IMR-90 (cell line): ENCODE results near the gene HMGCR. TPM values are rescaled to one million over a fixed set of nuclear protein-coding genes. Genes with fewer than 3 reads are reported as not detected.

Experiments used
- ATAC-seq: fragments of 200-7000 bp; cut with Tn5 transposase; 2 replicates; pipeline ENCODE4 v1.9.1; 2020; ENCODE audit warnings: low read depth, mild to moderate bottlenecking, moderate library complexity
- BruUV-seq: library from RNA; stranded (reverse); fragments of 400-500 nt; replicated peaks from 2 replicates; lab custom pipeline; 2021; lab: Mats Ljungman, UMichigan
- CTCF ChIA-PET: fragments of 300-600 bp; formaldehyde crosslinking; extraction: SDS; loops from one replicate; lab custom pipeline; 2021; ENCODE audit warnings: antibody characterized with exemption; lab: Yijun Ruan, JAX
- POLR2A ChIA-PET: fragments of 300-600 bp; sonication (Branson Sonifier 250); formaldehyde crosslinking; loops from one replicate; lab custom pipeline; 2022; ENCODE audit warnings: antibody characterized with exemption; ENCODE audit not compliant: unreplicated experiment; lab: Charles Lee
- DNase-seq: peaks from one replicate; pipeline ENCODE4 v3.0.0; 2013
- H2AFZ ChIP-seq: replicated peaks from 2 replicates; pipeline ENCODE3; 2013; ENCODE audit warnings: low read length, mild to moderate bottlenecking; ENCODE audit not compliant: poor library complexity
- H2AK5ac ChIP-seq: 2 replicates; pipeline ENCODE4 v1.6.1; 2013; ENCODE audit warnings: low read depth, low read length, inconsistent platforms
- H2AK9ac ChIP-seq: replicated peaks from 2 replicates; pipeline ENCODE3; 2013; ENCODE audit warnings: mild to moderate bottlenecking, low read depth, low read length, moderate library complexity; ENCODE audit not compliant: poor library complexity
- H2BK120ac ChIP-seq: 2 replicates; pipeline ENCODE4 v1.6.1; 2013; ENCODE audit warnings: low read depth, low read length, inconsistent platforms
- H2BK15ac ChIP-seq: 3 replicates; pipeline ENCODE4 v1.6.1; 2013; ENCODE audit warnings: low read depth, low read length, inconsistent platforms
- H2BK20ac ChIP-seq: 2 replicates; pipeline ENCODE4 v1.6.1; 2013; ENCODE audit warnings: low read depth, mild to moderate bottlenecking, inconsistent platforms, low read length, moderate library complexity
- H2BK5ac ChIP-seq: 2 replicates; pipeline ENCODE4 v1.6.1; 2013; ENCODE audit warnings: mild to moderate bottlenecking, low read depth, low read length, inconsistent platforms; ENCODE audit not compliant: poor library complexity, severe bottlenecking
- H3K14ac ChIP-seq: replicated peaks from 2 replicates; pipeline ENCODE4 v1.6.1; 2013; ENCODE audit warnings: low read depth, low read length, inconsistent platforms
- H3K18ac ChIP-seq: 2 replicates; pipeline ENCODE4 v1.6.1; 2013; ENCODE audit warnings: low read depth, low read length, control low read depth
- H3K23ac ChIP-seq: 2 replicates; pipeline ENCODE4 v1.6.1; 2013; ENCODE audit warnings: low read depth, low read length, inconsistent platforms
- H3K27ac ChIP-seq: 2 replicates; pipeline ENCODE4 v1.5.1; 2013; ENCODE audit warnings: mild to moderate bottlenecking, control low read depth, low read length; ENCODE audit not compliant: insufficient read depth
- H3K27me3 ChIP-seq: 2 replicates; pipeline ENCODE4 v1.6.1; 2013; ENCODE audit warnings: low read length; ENCODE audit not compliant: control insufficient read depth, insufficient read depth
- H3K36me3 ChIP-seq: 2 replicates; pipeline ENCODE4 v1.6.1; 2013; ENCODE audit warnings: low read length, mixed read lengths; ENCODE audit not compliant: control insufficient read depth, insufficient read depth
- H3K4ac ChIP-seq: 2 replicates; pipeline ENCODE4 v1.6.1; 2013; ENCODE audit warnings: low read depth, low read length, inconsistent platforms
- H3K4me1 ChIP-seq: 2 replicates; pipeline ENCODE4 v1.6.1; 2013; ENCODE audit warnings: low read length, mixed read lengths; ENCODE audit not compliant: control insufficient read depth, insufficient read depth
- H3K4me2 ChIP-seq: 2 replicates; pipeline ENCODE4 v1.6.1; 2013; ENCODE audit warnings: low read depth, mild to moderate bottlenecking, control low read depth, low read length, moderate library complexity
- H3K4me3 ChIP-seq: 2 replicates; pipeline ENCODE4 v1.5.1; 2013; ENCODE audit warnings: low read depth, mild to moderate bottlenecking, control low read depth, low read length, moderate library complexity; ENCODE audit not compliant: insufficient read depth
- H3K56ac ChIP-seq: 2 replicates; pipeline ENCODE4 v1.6.1; 2013; ENCODE audit warnings: low read length, inconsistent platforms; ENCODE audit not compliant: insufficient read depth; ENCODE audit errors: extremely low read depth
- H3K79me1 ChIP-seq, 2 experiments: 2 replicates each; pipeline ENCODE4 v1.6.1; 2013; ENCODE audit warnings: low read length in 2 of 2, inconsistent platforms in 1 of 2, low read depth in 1 of 2
- H3K9ac ChIP-seq: 2 replicates; pipeline ENCODE4 v1.6.1; 2013; ENCODE audit warnings: low read depth, low read length, control low read depth
- H3K9me1 ChIP-seq: 2 replicates; pipeline ENCODE4 v1.6.1; 2013; ENCODE audit warnings: low read length, inconsistent platforms; ENCODE audit not compliant: insufficient read depth
- H3K9me3 ChIP-seq: 2 replicates; pipeline ENCODE4 v1.6.1; 2013; ENCODE audit warnings: low read length; ENCODE audit not compliant: control insufficient read depth, insufficient read depth
- H4K20me1 ChIP-seq: 2 replicates; pipeline ENCODE4 v1.6.1; 2013; ENCODE audit warnings: low read length, inconsistent platforms; ENCODE audit not compliant: insufficient read depth
- H4K5ac ChIP-seq: 2 replicates; pipeline ENCODE4 v1.6.1; 2013; ENCODE audit warnings: mild to moderate bottlenecking, low read depth, low read length, control low read depth
- H4K8ac ChIP-seq, 2 experiments: 2 replicates each; pipeline ENCODE4 v1.6.1; 2013; ENCODE audit warnings: low read depth in 2 of 2, low read length in 2 of 2, control low read depth in 1 of 2, inconsistent platforms in 1 of 2
- H4K91ac ChIP-seq: 2 replicates; pipeline ENCODE4 v1.6.1; 2013; ENCODE audit warnings: low read depth, low read length, inconsistent platforms; ENCODE audit not compliant: insufficient read depth
- BHLHE40 ChIP-seq: fragments of 150-350 bp; IDR thresholded peaks from 2 replicates; pipeline ENCODE4 v1.6.1; 2016; ENCODE audit warnings: mild to moderate bottlenecking, low read depth, low read length
- CEBPB ChIP-seq: IDR thresholded peaks from 2 replicates; pipeline ENCODE4 v1.6.1; 2012; ENCODE audit warnings: low read depth, low read length, improper control_type of control experiment
- MAZ ChIP-seq: IDR thresholded peaks from 2 replicates; pipeline ENCODE4 v1.6.1; 2012; ENCODE audit warnings: low read depth, mild to moderate bottlenecking, low read length, improper control_type of control experiment, moderate library complexity, borderline replicate concordance
- MXI1 ChIP-seq: IDR thresholded peaks from 2 replicates; pipeline ENCODE4 v1.6.1; 2012; ENCODE audit warnings: low read depth, mild to moderate bottlenecking, low read length, moderate library complexity, borderline replicate concordance
- POLR2A ChIP-seq: IDR thresholded peaks from 2 replicates; pipeline ENCODE4 v1.6.1; 2012; ENCODE audit warnings: mild to moderate bottlenecking, low read depth, low read length
- RAD21 ChIP-seq: IDR thresholded peaks from 2 replicates; pipeline ENCODE4 v1.6.1; 2012; ENCODE audit warnings: low read length, improper control_type of control experiment
- RCOR1 ChIP-seq: IDR thresholded peaks from 2 replicates; pipeline ENCODE4 v1.6.1; 2012; ENCODE audit warnings: mild to moderate bottlenecking, low read length, improper control_type of control experiment; ENCODE audit not compliant: insufficient replicate concordance
- RFX5 ChIP-seq: IDR thresholded peaks from 2 replicates; pipeline ENCODE4 v1.8.0; 2012; ENCODE audit warnings: low read depth, mild to moderate bottlenecking, low read length, moderate library complexity
- SMC3 ChIP-seq: fragments of 150-350 bp; IDR thresholded peaks from 2 replicates; pipeline ENCODE4 v1.6.1; 2016; ENCODE audit warnings: low read depth, mild to moderate bottlenecking, antibody characterized with exemption, low read length, moderate library complexity
- USF2 ChIP-seq: fragments of 150-350 bp; IDR thresholded peaks from 2 replicates; pipeline ENCODE4 v1.6.1; 2017; ENCODE audit warnings: mild to moderate bottlenecking, antibody characterized with exemption, low read length, low read depth
- WGBS, 2 experiments: methylation state at CpG; one replicate each; pipeline versions ENCODE4 v1.1.5 to v1.1.7; 2013; ENCODE audit warnings: missing lambda C conversion rate in 2 of 2; ENCODE audit not compliant: insufficient read length in 1 of 2; ENCODE audit errors: extremely low coverage in 2 of 2; 5-methylcytosine and 5-hydroxymethylcytosine counted together
- dilution Hi-C: fragments of 300-500 bp; cut with HindIII; formaldehyde crosslinking; loops from one replicate; pipeline ENCODE4 v1.14.3; 2018; ENCODE audit warnings: low sequenced_read_pairs; ENCODE audit not compliant: unreplicated experiment
- in situ Hi-C: fragments of 300-500 bp; cut with MboI; formaldehyde crosslinking; loops from 3 replicates; pipeline ENCODE4 v1.14.3; 2019; ENCODE audit warnings: low sequenced_read_pairs, inconsistent platforms, mixed read lengths
- intact Hi-C: fragments of 100-400 bp; cut with micrococcal nuclease; formaldehyde crosslinking; loops from 2 replicates; pipeline ENCODE4 v1.10.0; 2022
- polyA plus RNA-seq, 3 experiments: library from polyadenylated mRNA; depleted of rRNA; stranded (reverse); fragments of >200 nt; gene quantifications; 2 replicates each; pipeline ENCODE4 v1.2.3, GENCODE V29; 2012; ENCODE audit warnings: low replicate concordance in 1 of 3
- total RNA-seq: library from RNA; depleted of rRNA; stranded (reverse); fragments of >200 nt; gene quantifications from 2 replicates; pipeline ENCODE4 v1.2.3, GENCODE V29; 2012
- TF ChIP-seq, protein P1 (sequence below): fragments of 150-350 bp; IDR thresholded peaks from 2 replicates; pipeline ENCODE4 v1.6.1; 2016; ENCODE audit warnings: low read depth, mild to moderate bottlenecking, low read length, moderate library complexity, borderline replicate concordance

Gene HMGCR
- total and polyA plus RNA-seq, 2 of the 4 experiments (the other 2 are of a cell fraction): 23.3 to 48.6 TPM

GRCh38 chr5:75368391-75368790 lies 31.4 kb downstream of the HMGCR start:
- Histone ChIP-seq H3K23ac (no peak overlapping the region), H4K91ac (no peak overlapping the region), H3K18ac (no peak overlapping the region), H3K4ac (no peak overlapping the region), H4K5ac (no peak overlapping the region), H4K8ac (no peak overlapping the region), H3K9me1 (no peaks in the 10 kb centered on the region; the same call in 1 of the 2 replicates), H3K4me3 (no peak overlapping the region), H3K4me1 (peaks cover 5% of the 10 kb centered on the region), H3K4me2 (peak overlapping the region; percentile 55), H3K27me3 (no peaks in the 10 kb centered on the region), H3K36me3 (peaks cover 1% of the 10 kb centered on the region; the same call in 1 of the 2 replicates), H2BK5ac (peak overlapping the region; percentile 40), H3K9me3 (no peaks in the 10 kb centered on the region), H2BK15ac (no peak overlapping the region), H3K79me1 (no peaks in the 10 kb centered on the region), H2BK20ac (no peak overlapping the region), H3K9ac (no peak overlapping the region), H3K56ac (no peak overlapping the region), H4K20me1 (no peaks in the 10 kb centered on the region), H3K14ac (no peak overlapping the region), H2AFZ (no peak overlapping the region), H2BK120ac (no peak overlapping the region), H2AK5ac (no peak overlapping the region), H3K27ac (no peak overlapping the region), H2AK9ac (no peak overlapping the region)
- BruUV-seq: no TSS peak
- ChIA-PET POLR2A (no interaction called here), CTCF (interaction anchor here (1.1 kb wide), 1 partner anchor 314 kb away, joined by 3 read pairs; no protein-coding TSS in a partner anchor)
- intact Hi-C loops: loop anchor here (10.0 kb wide), 1 partner anchor 316 kb away; no protein-coding TSS in a partner anchor
- no peak for TF ChIP-seq POLR2A
- no peak for TF ChIP-seq RCOR1
- no peak for TF ChIP-seq BHLHE40
- no peak for TF ChIP-seq CEBPB
- TF ChIP-seq, protein P1, sequence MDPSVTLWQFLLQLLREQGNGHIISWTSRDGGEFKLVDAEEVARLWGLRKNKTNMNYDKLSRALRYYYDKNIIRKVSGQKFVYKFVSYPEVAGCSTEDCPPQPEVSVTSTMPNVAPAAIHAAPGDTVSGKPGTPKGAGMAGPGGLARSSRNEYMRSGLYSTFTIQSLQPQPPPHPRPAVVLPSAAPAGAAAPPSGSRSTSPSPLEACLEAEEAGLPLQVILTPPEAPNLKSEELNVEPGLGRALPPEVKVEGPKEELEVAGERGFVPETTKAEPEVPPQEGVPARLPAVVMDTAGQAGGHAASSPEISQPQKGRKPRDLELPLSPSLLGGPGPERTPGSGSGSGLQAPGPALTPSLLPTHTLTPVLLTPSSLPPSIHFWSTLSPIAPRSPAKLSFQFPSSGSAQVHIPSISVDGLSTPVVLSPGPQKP: no peak
- TF ChIP-seq MAZ: no peak
- TF ChIP-seq USF2: no peak
- TF ChIP-seq RFX5: no peak
- TF ChIP-seq MXI1: no peak
- TF ChIP-seq RAD21: no peak
- no peak for TF ChIP-seq SMC3
- DNase-seq: peak; percentile 85
- dilution Hi-C loops: no loop called here
- ATAC-seq: peak; percentile 41
- in situ Hi-C loops: loop anchor here (25.0 kb wide), 1 partner anchor 606 kb away; the partner anchor contains the start of genes GFM2 and NSA2
- WGBS, 2 experiments: no CpG with 5 or more reads among the region's 4 CpGs
